Measurements from ENCODE around the gene PDILT. TPM values are rescaled to one million over a fixed set of nuclear protein-coding genes. Genes with fewer than 3 reads are reported as not detected.

Gene PDILT
- total and polyA plus RNA-seq, 2 of the 8 experiments (the other 6 are each of a cell fraction or from before 2014, with no cell fraction given), result not detected

DNA sequence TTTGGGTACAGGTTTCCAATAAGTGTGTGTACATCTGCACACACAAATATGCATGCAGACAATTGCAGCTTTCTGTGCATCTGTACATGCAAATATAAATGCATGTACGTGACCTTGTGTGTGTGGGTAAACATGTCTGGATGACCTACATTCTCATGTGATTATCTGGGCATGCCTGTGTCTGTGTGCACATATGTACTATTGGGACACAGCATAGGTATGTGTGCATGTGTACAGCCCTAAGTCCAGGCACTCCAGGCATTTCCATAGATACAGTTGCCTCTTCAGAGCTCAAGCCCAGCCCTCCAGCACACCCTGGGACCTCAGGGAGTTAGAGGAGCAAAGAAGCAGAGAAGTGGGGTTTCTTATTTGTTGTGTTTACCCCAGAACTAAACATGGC is 70.1 kb downstream of the PDILT start (continued):
- TF ChIP-seq EP300 (IDR thresholded peaks at IDR 0.05; ENCODE audit: borderline replicate concordance in 1 of 2, low read depth in 2 of 2, low read length in 2 of 2), result no peak
- TF ChIP-seq YY1 (IDR thresholded peaks at IDR 0.05; ENCODE audit: low read depth, low read length), result no peak
- no peak for TF ChIP-seq SP2 (IDR thresholded peaks at IDR 0.05; ENCODE audit: low read length)

All from H1 (cell line).